Hematopoietic multipotent progenitor cell treated with erythropoietin and hydrocortisone succinate and interleukin-3 and kit ligand, for 15 days (in vitro differentiated cells): ENCODE measurements around the gene PLA2R1.
A peak's percentile ranks its signal among the peaks of the same experiment; 100 is the strongest.

Source experiments
- DNase-seq: peaks from one replicate; pipeline ENCODE4 v3.0.0-alpha.2; 2015; ENCODE audit warnings: low spot score

The PLA2R1 gene

GRCh38 chr2:159926695-159927094 is 135.7 kb downstream of the PLA2R1 start:
- DNase-seq = no peak

GRCh38 chr2:159925975-159926374 is 136.4 kb downstream of the PLA2R1 start:
- DNase-seq = no peak

DNA sequence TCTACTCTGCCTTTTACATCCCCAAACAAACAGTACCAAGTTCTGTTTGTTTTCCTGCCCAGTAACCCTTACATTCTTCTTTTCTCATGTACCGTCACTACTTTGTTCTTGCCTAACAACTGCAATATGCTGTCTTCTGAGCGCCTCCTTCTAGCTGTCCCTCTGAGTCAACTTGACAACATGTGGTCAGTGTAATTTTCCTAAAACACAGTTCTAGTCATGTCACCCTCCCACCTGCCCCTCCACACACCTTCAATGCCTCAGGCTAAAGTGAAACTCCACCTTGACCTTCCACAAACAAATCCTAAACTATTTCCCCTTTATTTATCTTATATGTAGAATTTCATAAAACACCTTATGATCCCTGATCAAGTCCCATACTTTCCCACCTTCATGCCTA is 139.9 kb downstream of the PLA2R1 start:
- DNase-seq = no peak

- peak; percentile 23 for DNase-seq
These were observed 140.5 kb downstream of the PLA2R1 start for GRCh38 chr2:159921752-159922404.

GRCh38 chr2:159916511-159916910 is 145.9 kb downstream of the PLA2R1 start:
- no peak for DNase-seq

DNA sequence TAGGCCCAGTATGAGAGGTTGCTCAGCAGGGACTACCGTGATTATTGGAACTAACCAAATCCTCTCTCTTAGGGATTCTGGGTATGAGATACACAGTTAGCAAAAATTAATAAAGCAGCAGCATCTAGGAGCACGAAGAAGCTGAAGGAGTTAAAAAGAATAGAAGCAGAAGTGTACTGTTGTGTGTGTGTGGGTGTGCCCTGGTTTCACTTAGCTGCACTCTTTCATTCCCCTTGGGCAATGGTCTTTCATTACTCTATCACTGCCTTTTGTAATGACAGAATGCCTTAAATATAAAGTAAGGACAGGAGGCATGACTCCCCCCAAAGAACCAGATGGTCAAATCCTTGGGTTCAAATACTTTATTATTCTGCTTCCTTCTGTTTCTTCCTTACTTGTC is 148.5 kb downstream of the PLA2R1 start:
- no peak for DNase-seq

DNA sequence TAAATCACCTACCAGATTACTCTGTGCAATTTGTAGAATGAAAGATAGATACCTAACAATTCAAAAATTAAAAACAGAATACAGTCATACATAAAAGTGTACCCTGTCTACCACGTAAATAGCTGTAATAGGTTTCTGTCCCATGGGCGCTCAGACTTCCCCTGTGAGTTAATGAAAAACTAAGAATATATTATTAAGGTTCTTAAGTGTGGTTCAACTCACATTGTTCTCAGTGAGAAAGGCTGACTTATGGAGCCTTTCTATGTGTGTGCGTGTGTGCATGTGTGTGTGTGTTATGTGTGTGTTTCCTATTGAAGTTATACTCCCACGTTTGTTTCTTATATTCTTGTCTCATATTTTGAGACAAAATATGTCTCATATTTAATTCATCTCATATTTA is 149.8 kb downstream of the PLA2R1 start:
- DNase-seq = no peak

- no peak for DNase-seq
These were observed 151.5 kb downstream of the PLA2R1 start for GRCh38 chr2:159910951-159911350.

- DNase-seq = no peak
These were observed 153.8 kb downstream of the PLA2R1 start for GRCh38 chr2:159908623-159909022.

DNA sequence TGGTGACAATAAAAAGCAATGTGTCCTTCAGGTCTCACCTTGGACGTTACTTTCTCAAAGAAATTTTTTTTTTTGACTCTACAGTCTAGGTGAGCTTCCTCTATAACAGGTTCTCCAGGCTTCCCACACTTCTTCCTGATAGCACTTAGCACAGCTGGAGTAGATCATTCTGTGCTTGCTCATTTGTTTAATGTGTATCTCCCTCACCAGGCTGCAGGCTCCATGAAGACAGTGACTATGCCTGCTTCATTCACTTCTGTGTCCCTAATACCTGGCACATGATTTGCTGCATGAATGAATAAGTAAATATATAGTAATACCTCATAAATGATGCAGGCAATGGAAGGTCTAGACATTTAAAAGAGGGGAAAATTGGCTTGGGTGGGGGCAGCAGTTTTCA is 154.5 kb downstream of the PLA2R1 start:
- no peak for DNase-seq

- no peak for DNase-seq
These were observed 156.3 kb downstream of the PLA2R1 start for GRCh38 chr2:159905926-159906714.

GRCh38 chr2:159904959-159905305 is 157.5 kb downstream of the PLA2R1 start:
- DNase-seq = no peak

DNA sequence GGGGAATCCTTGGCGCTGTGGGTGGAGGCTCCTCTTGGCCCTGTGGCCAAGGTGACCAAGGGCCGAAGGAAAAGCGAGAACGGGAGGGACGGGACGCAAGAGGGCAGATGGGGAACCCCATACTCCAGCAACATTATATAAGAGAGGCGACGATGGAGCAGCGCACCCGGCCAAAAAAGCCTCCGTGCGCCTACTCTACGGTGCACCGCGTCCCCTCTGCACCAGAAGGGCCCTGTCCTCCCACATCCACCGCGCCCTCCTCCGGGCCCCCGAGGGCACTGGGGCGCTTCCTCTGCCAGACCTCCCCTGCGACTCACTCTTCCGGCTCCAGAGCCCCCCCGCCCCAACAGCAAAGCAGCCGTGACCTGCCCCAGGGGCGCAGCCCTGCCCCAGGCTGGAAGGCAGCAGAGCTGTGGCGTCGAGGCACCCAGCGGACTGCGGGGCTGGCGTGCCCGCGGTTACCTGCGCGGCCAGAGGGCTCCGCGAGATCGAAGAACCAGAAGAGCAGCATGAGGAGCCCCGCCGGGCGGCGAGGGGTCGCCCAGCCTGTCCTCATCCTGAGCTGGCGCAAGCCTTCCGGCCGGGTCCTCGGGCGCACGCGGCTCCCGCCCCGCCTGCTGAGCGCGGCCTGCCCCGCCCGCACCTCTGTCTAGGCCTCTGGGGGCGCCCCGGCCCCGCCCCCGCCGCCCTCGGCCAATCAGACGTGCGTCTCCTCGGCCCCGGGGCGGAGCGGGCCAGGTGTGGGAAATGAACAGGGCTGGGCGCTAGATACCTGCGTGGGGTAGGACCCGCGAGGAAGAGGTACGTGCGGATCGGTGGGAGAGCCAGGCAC is 158.1 kb downstream of the PLA2R1 start, which contains the start of gene LY75:
Gene LY75 (minus strand): TSS at position 630 of the 832 bp plus-strand sequence.
- DNase-seq = peak; percentile 21

GRCh38 chr2:159903443-159904126 is 158.8 kb downstream of the PLA2R1 start:
- no peak for DNase-seq

- no peak for DNase-seq
These were observed 159.7 kb downstream of the PLA2R1 start for GRCh38 chr2:159902722-159903121.

GRCh38 chr2:159900343-159900742 is 162.1 kb downstream of the PLA2R1 start:
- no peak for DNase-seq

DNA sequence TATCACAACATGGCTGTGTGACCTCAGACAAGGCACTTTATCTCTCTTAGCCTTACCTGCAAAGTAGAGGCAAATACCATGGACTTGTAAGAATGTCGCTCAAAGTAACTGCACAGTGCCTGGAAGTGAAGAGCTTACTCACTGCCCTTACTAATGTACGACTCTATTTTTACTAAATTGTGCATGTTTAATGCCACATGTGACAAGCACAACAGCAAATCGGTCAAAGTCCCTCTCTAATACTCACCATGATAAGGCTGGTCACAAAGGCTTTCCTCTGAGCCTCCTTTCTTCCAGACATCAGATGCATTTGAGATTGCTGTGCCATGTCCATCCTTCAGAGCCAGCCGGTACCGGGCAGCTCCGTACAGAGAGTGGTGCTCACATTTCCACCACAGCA is 164.0 kb downstream of the PLA2R1 start:
- DNase-seq = no peak

DNA sequence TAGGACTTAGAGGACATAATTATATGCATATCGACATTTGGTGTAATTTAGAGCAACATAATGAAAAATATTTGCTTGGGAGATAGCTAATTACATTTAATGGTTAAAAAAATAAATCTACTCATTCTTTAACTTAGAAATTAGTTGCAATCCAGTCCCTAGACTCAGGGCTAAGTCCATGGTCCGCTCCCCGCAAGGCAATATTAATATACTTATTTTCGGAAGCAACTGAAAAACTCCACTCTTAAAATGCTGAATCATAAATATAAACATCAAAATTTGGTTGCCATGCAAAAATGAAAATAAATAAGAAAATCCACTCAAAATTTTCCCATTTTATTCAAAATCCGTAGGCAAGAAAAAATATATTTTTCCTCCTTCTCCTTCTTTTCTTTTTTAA is 164.7 kb downstream of the PLA2R1 start:
- DNase-seq = no peak

DNA sequence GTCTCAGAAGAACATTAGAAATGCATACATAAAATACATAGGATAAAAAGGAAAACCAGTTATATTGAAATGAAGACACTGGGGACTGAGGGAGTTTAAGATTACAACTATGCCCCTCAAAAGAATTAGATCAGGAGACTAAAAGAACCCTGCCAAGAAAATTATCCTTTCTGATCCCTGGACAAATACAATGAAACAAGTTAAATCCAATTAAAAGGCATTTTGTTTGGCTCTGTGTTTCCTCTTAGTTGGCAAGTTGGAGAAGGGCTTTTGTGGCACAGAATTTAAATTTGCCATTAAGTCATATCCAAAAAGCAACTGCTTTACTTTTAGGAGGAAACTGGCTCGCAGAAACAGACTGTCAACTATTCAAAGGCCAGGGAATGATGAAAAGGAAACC is 165.3 kb downstream of the PLA2R1 start:
- DNase-seq = no peak

- DNase-seq = no peak
These were observed 167.0 kb downstream of the PLA2R1 start for GRCh38 chr2:159895258-159896065.

GRCh38 chr2:159894145-159894838 is 168.1 kb downstream of the PLA2R1 start:
- no peak for DNase-seq
